ENCODE measurements around the gene GNG13. TPM values are rescaled to one million over a fixed set of nuclear protein-coding genes. Genes with fewer than 3 reads are reported as not detected.

Gene GNG13
- total RNA-seq, 4 donors from 2014 or later: not detected

- Histone ChIP-seq H3K4me3 (no peak overlapping the region), H3K9me3 (peaks cover 0 to 49% (median 8%) of the 10 kb centered on the region in 4 donors), H3K36me3 (no peaks in the 10 kb centered on the region), H3K27me3 (peaks cover 0 to 41% of the 10 kb centered on the region in 2 donors), H3K4me1 (peaks cover 0 to 6% (median 0%) of the 10 kb centered on the region in 4 donors), H3K27ac (no peak overlapping the region)
- TF ChIP-seq CTCF (IDR thresholded peaks at IDR 0.05): no peak
- TF ChIP-seq EP300 (IDR thresholded peaks at IDR 0.05): no peak
- TF ChIP-seq POLR2A (IDR thresholded peaks at IDR 0.05): no peak
- no peak for DNase-seq (ENCODE audit: low spot score in 2 of 2)
- 89 to 91% methylated on average over 4 of the region's 4 CpGs for WGBS, 2 donors
Observed at GRCh38 chr16:836221-836620, 35.7 kb upstream of the GNG13 start.

- WGBS, 2 donors: 95 to 98% methylated on average over 5 to 9 of the region's 10 CpGs
- DNase-seq (ENCODE audit: low spot score in 2 of 2): no peak
- H3K9me3 ChIP-seq: peaks cover 0 to 49% (median 8%) of the 10 kb centered on the region in 4 donors
- peaks cover 0 to 9% (median 0%) of the 10 kb centered on the region in 4 donors for H3K4me1 ChIP-seq
- no peak overlapping the region for H3K27ac ChIP-seq
- H3K36me3 ChIP-seq: no peaks in the 10 kb centered on the region
- H3K4me3 ChIP-seq: no peak overlapping the region
- no peak for TF ChIP-seq POLR2A (IDR thresholded peaks at IDR 0.05)
- no peak for TF ChIP-seq EP300 (IDR thresholded peaks at IDR 0.05)
- TF ChIP-seq CTCF (IDR thresholded peaks at IDR 0.05): no peak
- peaks cover 0 to 45% of the 10 kb centered on the region in 2 donors for H3K27me3 ChIP-seq
Observed at GRCh38 chr16:835373-835772, 34.8 kb upstream of the GNG13 start.

- Histone ChIP-seq H3K4me1 (peaks cover 0 to 9% (median 0%) of the 10 kb centered on the region in 4 donors), H3K36me3 (no peaks in the 10 kb centered on the region), H3K27ac (no peak overlapping the region), H3K27me3 (peaks cover 0 to 35% of the 10 kb centered on the region in 2 donors), H3K4me3 (no peak overlapping the region), H3K9me3 (peaks cover 0 to 49% (median 8%) of the 10 kb centered on the region in 4 donors)
- DNase-seq (ENCODE audit: low spot score in 2 of 2): no peak
- 79 to 81% methylated on average over 12 to 14 of the region's 14 CpGs for WGBS, 2 donors
- TF ChIP-seq CTCF (IDR thresholded peaks at IDR 0.05) (no peak), POLR2A (IDR thresholded peaks at IDR 0.05) (no peak), EP300 (IDR thresholded peaks at IDR 0.05) (no peak)
Observed at GRCh38 chr16:833411-833810, 32.9 kb upstream of the GNG13 start.

- Histone ChIP-seq H3K9me3 (peaks cover 0 to 45% (median 8%) of the 10 kb centered on the region in 4 donors), H3K27me3 (peaks cover 0 to 35% of the 10 kb centered on the region in 2 donors), H3K4me3 (no peak overlapping the region), H3K4me1 (peaks cover 0 to 9% (median 0%) of the 10 kb centered on the region in 4 donors), H3K27ac (no peak overlapping the region), H3K36me3 (no peaks in the 10 kb centered on the region)
- no peak for DNase-seq (ENCODE audit: low spot score in 2 of 2)
- TF ChIP-seq POLR2A (IDR thresholded peaks at IDR 0.05): no peak
- TF ChIP-seq EP300 (IDR thresholded peaks at IDR 0.05): no peak
- no peak for TF ChIP-seq CTCF (IDR thresholded peaks at IDR 0.05)
- 39 to 47% methylated on average over 31 of the region's 35 CpGs for WGBS, 2 donors
Observed at GRCh38 chr16:832652-833336, 32.3 kb upstream of the GNG13 start.

GRCh38 chr16:831571-832413 lies 31.3 kb upstream of the GNG13 start:
- H3K36me3 ChIP-seq: no peaks in the 10 kb centered on the region
- peaks cover 0 to 35% (median 5%) of the 10 kb centered on the region in 4 donors for H3K9me3 ChIP-seq
- H3K4me1 ChIP-seq: peaks cover 0 to 9% (median 0%) of the 10 kb centered on the region in 4 donors
- TF ChIP-seq EP300 (IDR thresholded peaks at IDR 0.05): no peak
- no peak for TF ChIP-seq CTCF (IDR thresholded peaks at IDR 0.05)
- no peak for TF ChIP-seq POLR2A (IDR thresholded peaks at IDR 0.05)
- H3K27ac ChIP-seq: no peak overlapping the region
- WGBS, 2 donors: 47 to 61% methylated on average over 16 to 23 of the region's 27 CpGs
- peaks cover 0 to 35% of the 10 kb centered on the region in 2 donors for H3K27me3 ChIP-seq
- DNase-seq (ENCODE audit: low spot score in 2 of 2): no peak
- H3K4me3 ChIP-seq: no peak overlapping the region

Data from tibial nerve (tissue), 4 donors.